K562 (cell line): ENCODE results near the gene NT5DC4. TPM values are rescaled to one million over a fixed set of nuclear protein-coding genes. Genes with fewer than 3 reads are reported as not detected.

Experiments used
- ATAC-seq: fragments of 200-7000 bp; cut with Tn5 transposase; 3 replicates; pipeline ENCODE4 v1.9.1; 2020; ENCODE audit warnings: moderate library complexity
- BruUV-seq: library from RNA; stranded (reverse); fragments of 400-500 nt; replicated peaks from 2 replicates; lab custom pipeline; 2021; lab: Mats Ljungman, UMichigan
- CTCF ChIA-PET: fragments of 300-600 bp; formaldehyde crosslinking; extraction: SDS; loops from one replicate; lab custom pipeline; 2021; ENCODE audit warnings: low intra/inter-chr PET ratio; lab: Yijun Ruan, JAX
- POLR2A ChIA-PET: fragments of 300-600, 350-650 bp; sonication (Branson Sonifier 250); formaldehyde crosslinking; extraction: SDS; loops from one replicate; lab custom pipeline; 2021; ENCODE audit warnings: antibody characterized with exemption, inconsistent platforms; lab: Yijun Ruan, JAX
- DNase-seq, 4 experiments: peaks; one replicate each; pipeline versions ENCODE4 v3.0.0 to v3.0.0-alpha.2; 2011 to 2018; ENCODE audit warnings: low spot score in 3 of 4, mixed read lengths in 3 of 4; ENCODE audit errors: extremely low read depth in 1 of 4
- FAIRE-seq: peaks from 2 replicates; lab custom pipeline; 2011; peaks lifted over from hg19 to GRCh38; lab: Jason Lieb, UNC
- H2AFZ ChIP-seq: 2 replicates; pipeline ENCODE4 v1.6.0; 2011; ENCODE audit warnings: low read depth, low read length, control low read depth, inconsistent platforms
- H3K27ac ChIP-seq: fragments of 200-600 bp; 3 replicates; pipeline ENCODE4 v1.8.0; 2011; ENCODE audit warnings: low read depth, mild to moderate bottlenecking, control low read depth, inconsistent platforms, low read length, moderate library complexity, mixed read lengths; ENCODE audit errors: extremely low read depth
- H3K27me3 ChIP-seq, 2 experiments: fragments of 300-600 bp in 1 of 2; 2 replicates in 1 of 2; 3 replicates in 1 of 2; pipeline versions ENCODE4 v1.6.0 to v1.8.0; 2011; ENCODE audit warnings: inconsistent platforms in 2 of 2, low read length in 2 of 2, mild to moderate bottlenecking in 1 of 2, mixed read lengths in 1 of 2, moderate library complexity in 1 of 2; ENCODE audit not compliant: control insufficient read depth in 2 of 2, insufficient read depth in 2 of 2
- H3K36me3 ChIP-seq: fragments of 300-600 bp; 3 replicates; pipeline ENCODE4 v1.8.0; 2011; ENCODE audit warnings: mild to moderate bottlenecking, low read length, inconsistent platforms; ENCODE audit not compliant: control insufficient read depth, insufficient read depth
- H3K4me1 ChIP-seq, 2 experiments: fragments of 200-600 bp in 1 of 2; replicated peaks in 1 of 2; 2 replicates in 1 of 2; 3 replicates in 1 of 2; pipeline versions ENCODE4 v1.5.1 to v1.8.0; 2011; ENCODE audit warnings: inconsistent platforms in 2 of 2, low read length in 2 of 2, mild to moderate bottlenecking in 1 of 2, mixed read lengths in 1 of 2, moderate library complexity in 1 of 2; ENCODE audit not compliant: control insufficient read depth in 2 of 2, insufficient read depth in 2 of 2
- H3K4me2 ChIP-seq: 2 replicates; pipeline ENCODE4 v1.6.1; 2011; ENCODE audit warnings: low read length, control low read depth, inconsistent platforms, mixed read lengths; ENCODE audit not compliant: insufficient read depth
- H3K4me3 ChIP-seq: fragments of 200-600 bp; sonication (generic), shearing (Covaris generic); 2 replicates; pipeline ENCODE4 v1.5.1; 2016; ENCODE audit warnings: control low read depth, inconsistent platforms
- H3K79me2 ChIP-seq: fragments of 200-600 bp; 3 replicates; pipeline ENCODE4 v1.8.0; 2011; ENCODE audit warnings: low read length, inconsistent platforms; ENCODE audit not compliant: control insufficient read depth, insufficient read depth
- H3K9ac ChIP-seq, 2 experiments: 2 replicates each; pipeline versions ENCODE4 v1.6.0 to v1.6.1; 2011; ENCODE audit warnings: low read depth in 2 of 2, low read length in 2 of 2, control low read depth in 1 of 2, inconsistent platforms in 1 of 2, mild to moderate bottlenecking in 1 of 2, mixed read lengths in 1 of 2; ENCODE audit not compliant: insufficient read depth in 1 of 2
- H3K9me1 ChIP-seq: one replicate; pipeline ENCODE4 v1.6.0; 2011; ENCODE audit warnings: inconsistent platforms, mild to moderate bottlenecking, low read length, moderate library complexity; ENCODE audit not compliant: control insufficient read depth, insufficient read depth
- H3K9me3 ChIP-seq: replicated peaks from 2 replicates; pipeline ENCODE4 v1.5.1; 2011; ENCODE audit warnings: low read depth, low read length, inconsistent platforms; ENCODE audit not compliant: control insufficient read depth, insufficient read depth
- H4K20me1 ChIP-seq: replicated peaks from 2 replicates; pipeline ENCODE4 v1.6.1; 2011; ENCODE audit warnings: low read length, inconsistent platforms, mixed read lengths; ENCODE audit not compliant: control insufficient read depth, insufficient read depth
- COPS2 ChIP-seq: fragments of 450-650 bp; conservative IDR thresholded peaks from 2 replicates; pipeline ENCODE4 v1.6.1; 2016; ENCODE audit warnings: mild to moderate bottlenecking, moderate library complexity
- FOXP1 ChIP-seq: sonication (generic); formaldehyde crosslinking; IDR thresholded peaks from 2 replicates; pipeline ENCODE4 v1.8.0; 2022; ENCODE audit warnings: mild to moderate bottlenecking, missing genetic modification reagents
- SMAD2 ChIP-seq: fragments of 150-350 bp; IDR thresholded peaks from 2 replicates; pipeline ENCODE4 v1.6.1; 2014; ENCODE audit warnings: low read depth, mild to moderate bottlenecking, low read length
- SMC3 ChIP-seq: conservative IDR thresholded peaks from 2 replicates; pipeline ENCODE4 v1.6.1; 2011; ENCODE audit warnings: low read depth, low read length, improper control_type of control experiment; ENCODE audit not compliant: insufficient read depth
- TAF1 ChIP-seq: IDR thresholded peaks from 2 replicates; pipeline ENCODE4 v1.6.1; 2011; ENCODE audit warnings: mild to moderate bottlenecking, low read length, moderate library complexity; ENCODE audit not compliant: insufficient read depth, control insufficient read depth, severe bottlenecking; ENCODE audit errors: extremely low read depth
- TEAD4 ChIP-seq, 2 experiments: sonication (generic) in 1 of 2; formaldehyde crosslinking in 1 of 2; IDR thresholded peaks; 2 replicates each; pipeline versions ENCODE4 v1.6.1 to v1.8.0; 2012 to 2022; ENCODE audit warnings: borderline replicate concordance in 1 of 2, inconsistent platforms in 1 of 2, low read length in 1 of 2, mild to moderate bottlenecking in 1 of 2, missing genetic modification reagents in 1 of 2
- ZNF316 ChIP-seq: fragments of 450-650 bp; IDR thresholded peaks from 2 replicates; pipeline ENCODE4 v1.6.1; 2016
- WGBS: fragments of 100-300 bp; shearing (Covaris generic); methylation state at CpG from one replicate; pipeline ENCODE4 v1.1.6; 2016; ENCODE audit warnings: low coverage, mixed read lengths; ENCODE audit not compliant: insufficient coverage; ENCODE audit errors: missing lambda C conversion rate; 5-methylcytosine and 5-hydroxymethylcytosine counted together
- in situ Hi-C: fragments of 300-500 bp; cut with MboI; formaldehyde crosslinking; loops from 4 replicates; pipeline ENCODE4 v1.15.0; 2018; ENCODE audit warnings: inconsistent platforms, mixed read lengths
- intact Hi-C: fragments of 100-400 bp; cut with micrococcal nuclease; formaldehyde crosslinking; loops from 2 replicates; pipeline ENCODE4 v1.14.2; 2022
- polyA plus RNA-seq, 8 experiments: library from polyadenylated mRNA; depleted of rRNA in 4 of 8; stranded (reverse) in 5 of 8; unstranded in 3 of 8; fragments of >200 nt; fragmentation: Nextera tagmentation in 2 of 8; fragmentation: Illumina TruSeq in 1 of 8; extraction: Ambion mirVana in 2 of 8; extraction: Trizol in 1 of 8; gene quantifications; 2 replicates each; pipeline versions ENCODE4 v1.2.1 to v1.2.3, GENCODE V29; 2011 to 2014; ENCODE audit warnings: inconsistent platforms in 1 of 8, missing spikeins in 1 of 8
- total RNA-seq, 7 experiments: library from RNA; depleted of rRNA in 6 of 7; stranded (reverse); fragments of >200 nt in 6 of 7; fragmentation: Illumina TruSeq in 2 of 7; extraction: Trizol in 2 of 7; gene quantifications; 2 replicates each; pipeline versions ENCODE4 v1.2.1 to v1.2.3, GENCODE V29; 2011 to 2021; ENCODE audit warnings: low replicate concordance in 1 of 7
- TF ChIP-seq, protein P1 (sequence below): sonication (generic); formaldehyde crosslinking; IDR thresholded peaks from 2 replicates; pipeline ENCODE4 v1.8.1; 2022; ENCODE audit warnings: missing genetic modification reagents
- TF ChIP-seq, protein P2 (sequence below), 2 experiments: fragments of 450-650 bp in 1 of 2; IDR thresholded peaks; 2 replicates each; pipeline ENCODE4 v1.6.1; 2011 to 2017; ENCODE audit warnings: low read depth in 2 of 2, antibody characterized with exemption in 1 of 2, borderline replicate concordance in 1 of 2, low read length in 1 of 2, mild to moderate bottlenecking in 1 of 2, mixed read lengths in 1 of 2; ENCODE audit not compliant: control insufficient read depth in 1 of 2
- TF ChIP-seq, protein P3 (sequence below): fragments of 450-650 bp; IDR thresholded peaks from 2 replicates; pipeline ENCODE4 v1.6.1; 2017; ENCODE audit warnings: antibody characterized with exemption, mild to moderate bottlenecking

NT5DC4 gene
- total and polyA plus RNA-seq, 9 of the 15 experiments (the other 6 are each of a cell fraction or from before 2014, with no cell fraction given), result 0.44 to 6.9 (median 2.5) TPM

DNA sequence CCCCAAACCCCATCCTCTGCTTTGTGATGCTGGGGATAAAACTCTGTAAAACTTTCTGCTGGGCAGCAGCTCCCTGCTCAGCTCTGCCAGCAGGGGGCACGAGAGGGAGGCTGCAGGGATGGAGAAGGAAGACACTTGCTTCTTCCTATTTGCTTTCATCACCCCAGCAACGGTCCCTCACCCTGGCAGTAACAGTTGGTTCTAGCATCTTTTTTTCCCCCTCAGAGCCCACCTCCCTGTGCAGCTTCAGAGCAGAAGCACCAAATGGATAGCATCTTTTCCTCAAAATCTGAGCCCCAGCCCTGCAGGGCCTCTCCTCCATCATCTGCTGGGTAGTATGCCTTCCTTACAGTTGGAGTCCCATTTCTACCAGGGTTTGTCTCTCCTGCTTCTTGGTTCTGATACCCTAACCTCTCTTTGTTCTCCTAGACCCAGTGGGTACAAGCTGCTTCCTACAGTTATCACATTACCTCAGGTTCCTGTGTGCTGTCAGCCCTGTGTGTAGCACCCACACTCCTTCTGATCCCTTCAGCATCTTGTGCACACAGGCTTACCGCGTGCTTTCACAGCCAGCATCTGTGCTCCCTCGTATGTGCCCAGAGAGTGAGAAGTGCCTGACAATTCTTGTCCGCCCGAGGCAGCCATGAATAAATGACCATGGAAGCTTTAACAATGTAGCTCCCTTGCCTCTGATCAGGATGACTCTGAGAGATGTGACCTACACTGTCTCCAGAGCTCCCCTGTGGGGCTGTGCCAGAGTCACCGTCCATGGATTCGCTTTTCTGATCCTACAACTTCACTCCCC is 29.1 kb downstream of the NT5DC4 start:
- no TSS peak for BruUV-seq
- ATAC-seq (peak; percentile 93), FAIRE-seq (peak; percentile 89), DNase-seq (peak; percentile 63 to 82 (median 74))
- in situ Hi-C loops (loop anchor here (5.0 kb wide), 1 partner anchor 127 kb away; no protein-coding TSS in a partner anchor), intact Hi-C loops (loop anchor here (1.0 to 5.0 kb wide), 4 partner anchors 82 to 191 kb away; no protein-coding TSS in a partner anchor)
- Histone ChIP-seq H3K4me1 (no peaks in the 10 kb centered on the region; a peak in 1 of 5 replicates), H3K27me3 (no peaks in the 10 kb centered on the region), H4K20me1 (no peaks in the 10 kb centered on the region), H3K4me2 (no peak overlapping the region), H3K36me3 (peaks cover 80% of the 10 kb centered on the region), H3K4me3 (no peak overlapping the region), H3K9me1 (no peaks in the 10 kb centered on the region), H3K27ac (no peak overlapping the region), H3K79me2 (peaks cover 9% of the 10 kb centered on the region; the same call in 2 of the 3 replicates), H3K9ac (no peak overlapping the region), H3K9me3 (peaks cover 2% of the 10 kb centered on the region; the same call in 1 of the 2 replicates), H2AFZ (no peak overlapping the region)
- POLR2A ChIA-PET, result interaction anchor here (0.6 to 2.6 kb wide), 11 partner anchors 11 to 209 kb away, joined by 3 to 13 read pairs (median 3); partner anchors contain the start of gene IL1B
- WGBS, result 69% methylated on average over 9 of the region's 9 CpGs
- CTCF ChIA-PET, result interaction anchor here (1.0 to 4.4 kb wide), 5 partner anchors 26 to 209 kb away, joined by 3 to 46 read pairs (median 9); no protein-coding TSS in a partner anchor
- TF ChIP-seq SMC3 (peak; percentile 95), SMAD2 (no peak), TEAD4 (IDR thresholded peaks at IDR 0.05; ENCODE audit: low read length) (no peak), TEAD4 (CRISPR knock-in tag; IDR thresholded peaks at IDR 0.05; ENCODE audit: borderline replicate concordance) (no peak), ZNF316 (no peak), FOXP1 (no peak), TAF1 (no peak), COPS2 (no peak)
- TF ChIP-seq, protein P1, sequence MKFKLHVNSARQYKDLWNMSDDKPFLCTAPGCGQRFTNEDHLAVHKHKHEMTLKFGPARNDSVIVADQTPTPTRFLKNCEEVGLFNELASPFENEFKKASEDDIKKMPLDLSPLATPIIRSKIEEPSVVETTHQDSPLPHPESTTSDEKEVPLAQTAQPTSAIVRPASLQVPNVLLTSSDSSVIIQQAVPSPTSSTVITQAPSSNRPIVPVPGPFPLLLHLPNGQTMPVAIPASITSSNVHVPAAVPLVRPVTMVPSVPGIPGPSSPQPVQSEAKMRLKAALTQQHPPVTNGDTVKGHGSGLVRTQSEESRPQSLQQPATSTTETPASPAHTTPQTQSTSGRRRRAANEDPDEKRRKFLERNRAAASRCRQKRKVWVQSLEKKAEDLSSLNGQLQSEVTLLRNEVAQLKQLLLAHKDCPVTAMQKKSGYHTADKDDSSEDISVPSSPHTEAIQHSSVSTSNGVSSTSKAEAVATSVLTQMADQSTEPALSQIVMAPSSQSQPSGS (CRISPR knock-in tag), result no peak
- TF ChIP-seq, protein P2, sequence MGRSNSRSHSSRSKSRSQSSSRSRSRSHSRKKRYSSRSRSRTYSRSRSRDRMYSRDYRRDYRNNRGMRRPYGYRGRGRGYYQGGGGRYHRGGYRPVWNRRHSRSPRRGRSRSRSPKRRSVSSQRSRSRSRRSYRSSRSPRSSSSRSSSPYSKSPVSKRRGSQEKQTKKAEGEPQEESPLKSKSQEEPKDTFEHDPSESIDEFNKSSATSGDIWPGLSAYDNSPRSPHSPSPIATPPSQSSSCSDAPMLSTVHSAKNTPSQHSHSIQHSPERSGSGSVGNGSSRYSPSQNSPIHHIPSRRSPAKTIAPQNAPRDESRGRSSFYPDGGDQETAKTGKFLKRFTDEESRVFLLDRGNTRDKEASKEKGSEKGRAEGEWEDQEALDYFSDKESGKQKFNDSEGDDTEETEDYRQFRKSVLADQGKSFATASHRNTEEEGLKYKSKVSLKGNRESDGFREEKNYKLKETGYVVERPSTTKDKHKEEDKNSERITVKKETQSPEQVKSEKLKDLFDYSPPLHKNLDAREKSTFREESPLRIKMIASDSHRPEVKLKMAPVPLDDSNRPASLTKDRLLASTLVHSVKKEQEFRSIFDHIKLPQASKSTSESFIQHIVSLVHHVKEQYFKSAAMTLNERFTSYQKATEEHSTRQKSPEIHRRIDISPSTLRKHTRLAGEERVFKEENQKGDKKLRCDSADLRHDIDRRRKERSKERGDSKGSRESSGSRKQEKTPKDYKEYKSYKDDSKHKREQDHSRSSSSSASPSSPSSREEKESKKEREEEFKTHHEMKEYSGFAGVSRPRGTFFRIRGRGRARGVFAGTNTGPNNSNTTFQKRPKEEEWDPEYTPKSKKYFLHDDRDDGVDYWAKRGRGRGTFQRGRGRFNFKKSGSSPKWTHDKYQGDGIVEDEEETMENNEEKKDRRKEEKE (IDR thresholded peaks at IDR 0.05; ENCODE audit: borderline replicate concordance in 1 of 2, control insufficient read depth in 1 of 2, low read depth in 2 of 2, low read length in 1 of 2), result no peak
- TF ChIP-seq, protein P3, sequence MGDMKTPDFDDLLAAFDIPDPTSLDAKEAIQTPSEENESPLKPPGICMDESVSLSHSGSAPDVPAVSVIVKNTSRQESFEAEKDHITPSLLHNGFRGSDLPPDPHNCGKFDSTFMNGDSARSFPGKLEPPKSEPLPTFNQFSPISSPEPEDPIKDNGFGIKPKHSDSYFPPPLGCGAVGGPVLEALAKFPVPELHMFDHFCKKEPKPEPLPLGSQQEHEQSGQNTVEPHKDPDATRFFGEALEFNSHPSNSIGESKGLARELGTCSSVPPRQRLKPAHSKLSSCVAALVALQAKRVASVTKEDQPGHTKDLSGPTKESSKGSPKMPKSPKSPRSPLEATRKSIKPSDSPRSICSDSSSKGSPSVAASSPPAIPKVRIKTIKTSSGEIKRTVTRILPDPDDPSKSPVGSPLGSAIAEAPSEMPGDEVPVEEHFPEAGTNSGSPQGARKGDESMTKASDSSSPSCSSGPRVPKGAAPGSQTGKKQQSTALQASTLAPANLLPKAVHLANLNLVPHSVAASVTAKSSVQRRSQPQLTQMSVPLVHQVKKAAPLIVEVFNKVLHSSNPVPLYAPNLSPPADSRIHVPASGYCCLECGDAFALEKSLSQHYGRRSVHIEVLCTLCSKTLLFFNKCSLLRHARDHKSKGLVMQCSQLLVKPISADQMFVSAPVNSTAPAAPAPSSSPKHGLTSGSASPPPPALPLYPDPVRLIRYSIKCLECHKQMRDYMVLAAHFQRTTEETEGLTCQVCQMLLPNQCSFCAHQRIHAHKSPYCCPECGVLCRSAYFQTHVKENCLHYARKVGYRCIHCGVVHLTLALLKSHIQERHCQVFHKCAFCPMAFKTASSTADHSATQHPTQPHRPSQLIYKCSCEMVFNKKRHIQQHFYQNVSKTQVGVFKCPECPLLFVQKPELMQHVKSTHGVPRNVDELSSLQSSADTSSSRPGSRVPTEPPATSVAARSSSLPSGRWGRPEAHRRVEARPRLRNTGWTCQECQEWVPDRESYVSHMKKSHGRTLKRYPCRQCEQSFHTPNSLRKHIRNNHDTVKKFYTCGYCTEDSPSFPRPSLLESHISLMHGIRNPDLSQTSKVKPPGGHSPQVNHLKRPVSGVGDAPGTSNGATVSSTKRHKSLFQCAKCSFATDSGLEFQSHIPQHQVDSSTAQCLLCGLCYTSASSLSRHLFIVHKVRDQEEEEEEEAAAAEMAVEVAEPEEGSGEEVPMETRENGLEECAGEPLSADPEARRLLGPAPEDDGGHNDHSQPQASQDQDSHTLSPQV, result no peak
